C4-2B (cell line): ENCODE measurements around the gene COP1.

Experiments used
- ZFX ChIP-seq: fragments of 450-650 bp; IDR thresholded peaks from 2 replicates; pipeline ENCODE4 v1.6.1; 2017
- TF ChIP-seq, protein P1 (sequence below): fragments of 450-650 bp; conservative IDR thresholded peaks from 2 replicates; pipeline ENCODE4 v1.5.1; 2017; ENCODE audit warnings: mild to moderate bottlenecking

DNA sequence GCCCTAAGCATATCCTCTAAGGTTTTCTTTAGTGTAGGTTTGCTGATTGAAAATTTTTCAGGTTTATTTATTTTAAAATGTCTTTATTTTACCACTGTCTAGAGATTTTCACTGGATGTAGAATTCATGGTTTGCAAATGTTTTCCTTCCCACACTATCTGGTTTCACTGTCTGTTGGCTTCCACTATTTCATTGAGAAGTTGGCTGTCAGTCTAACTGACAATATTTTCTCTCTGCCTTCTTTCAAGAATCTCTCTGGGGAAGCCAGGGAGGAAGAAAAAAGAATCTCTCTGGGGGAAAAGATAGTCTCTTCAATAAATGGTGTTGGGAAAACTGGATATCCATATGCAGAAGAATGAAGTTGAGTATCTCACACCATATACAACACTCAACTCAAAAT, 226.0 kb downstream of the COP1 start:
- TF ChIP-seq, protein P1, sequence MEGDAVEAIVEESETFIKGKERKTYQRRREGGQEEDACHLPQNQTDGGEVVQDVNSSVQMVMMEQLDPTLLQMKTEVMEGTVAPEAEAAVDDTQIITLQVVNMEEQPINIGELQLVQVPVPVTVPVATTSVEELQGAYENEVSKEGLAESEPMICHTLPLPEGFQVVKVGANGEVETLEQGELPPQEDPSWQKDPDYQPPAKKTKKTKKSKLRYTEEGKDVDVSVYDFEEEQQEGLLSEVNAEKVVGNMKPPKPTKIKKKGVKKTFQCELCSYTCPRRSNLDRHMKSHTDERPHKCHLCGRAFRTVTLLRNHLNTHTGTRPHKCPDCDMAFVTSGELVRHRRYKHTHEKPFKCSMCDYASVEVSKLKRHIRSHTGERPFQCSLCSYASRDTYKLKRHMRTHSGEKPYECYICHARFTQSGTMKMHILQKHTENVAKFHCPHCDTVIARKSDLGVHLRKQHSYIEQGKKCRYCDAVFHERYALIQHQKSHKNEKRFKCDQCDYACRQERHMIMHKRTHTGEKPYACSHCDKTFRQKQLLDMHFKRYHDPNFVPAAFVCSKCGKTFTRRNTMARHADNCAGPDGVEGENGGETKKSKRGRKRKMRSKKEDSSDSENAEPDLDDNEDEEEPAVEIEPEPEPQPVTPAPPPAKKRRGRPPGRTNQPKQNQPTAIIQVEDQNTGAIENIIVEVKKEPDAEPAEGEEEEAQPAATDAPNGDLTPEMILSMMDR = no peak
- TF ChIP-seq ZFX = no peak
